IMR-90 (cell line): ENCODE data around the gene ORMDL2. TPM values are rescaled to one million over a fixed set of nuclear protein-coding genes. Genes with fewer than 3 reads are reported as not detected.
A peak's percentile ranks its signal among the peaks of the same experiment; 100 is the strongest.

Source experiments
- ATAC-seq: fragments of 200-7000 bp; cut with Tn5 transposase; 2 replicates; pipeline ENCODE4 v1.9.1; 2020; ENCODE audit warnings: low read depth, mild to moderate bottlenecking, moderate library complexity
- BruUV-seq: library from RNA; stranded (reverse); fragments of 400-500 nt; replicated peaks from 2 replicates; lab custom pipeline; 2021; lab: Mats Ljungman, UMichigan
- CTCF ChIA-PET: fragments of 300-600 bp; formaldehyde crosslinking; extraction: SDS; loops from one replicate; lab custom pipeline; 2021; ENCODE audit warnings: antibody characterized with exemption; lab: Yijun Ruan, JAX
- POLR2A ChIA-PET: fragments of 300-600 bp; sonication (Branson Sonifier 250); formaldehyde crosslinking; loops from one replicate; lab custom pipeline; 2022; ENCODE audit warnings: antibody characterized with exemption; ENCODE audit not compliant: unreplicated experiment; lab: Charles Lee
- DNase-seq: peaks from one replicate; pipeline ENCODE4 v3.0.0; 2013
- H2AFZ ChIP-seq: replicated peaks from 2 replicates; pipeline ENCODE3; 2013; ENCODE audit warnings: low read length, mild to moderate bottlenecking; ENCODE audit not compliant: poor library complexity
- H2AK5ac ChIP-seq: 2 replicates; pipeline ENCODE4 v1.6.1; 2013; ENCODE audit warnings: low read depth, low read length, inconsistent platforms
- H2AK9ac ChIP-seq: replicated peaks from 2 replicates; pipeline ENCODE3; 2013; ENCODE audit warnings: mild to moderate bottlenecking, low read depth, low read length, moderate library complexity; ENCODE audit not compliant: poor library complexity
- H2BK120ac ChIP-seq: 2 replicates; pipeline ENCODE4 v1.6.1; 2013; ENCODE audit warnings: low read depth, low read length, inconsistent platforms
- H2BK15ac ChIP-seq: 3 replicates; pipeline ENCODE4 v1.6.1; 2013; ENCODE audit warnings: low read depth, low read length, inconsistent platforms
- H2BK20ac ChIP-seq: 2 replicates; pipeline ENCODE4 v1.6.1; 2013; ENCODE audit warnings: low read depth, mild to moderate bottlenecking, inconsistent platforms, low read length, moderate library complexity
- H2BK5ac ChIP-seq: 2 replicates; pipeline ENCODE4 v1.6.1; 2013; ENCODE audit warnings: mild to moderate bottlenecking, low read depth, low read length, inconsistent platforms; ENCODE audit not compliant: poor library complexity, severe bottlenecking
- H3K14ac ChIP-seq: replicated peaks from 2 replicates; pipeline ENCODE4 v1.6.1; 2013; ENCODE audit warnings: low read depth, low read length, inconsistent platforms
- H3K18ac ChIP-seq: 2 replicates; pipeline ENCODE4 v1.6.1; 2013; ENCODE audit warnings: low read depth, low read length, control low read depth
- H3K23ac ChIP-seq: 2 replicates; pipeline ENCODE4 v1.6.1; 2013; ENCODE audit warnings: low read depth, low read length, inconsistent platforms
- H3K27ac ChIP-seq: 2 replicates; pipeline ENCODE4 v1.5.1; 2013; ENCODE audit warnings: mild to moderate bottlenecking, control low read depth, low read length; ENCODE audit not compliant: insufficient read depth
- H3K27me3 ChIP-seq: 2 replicates; pipeline ENCODE4 v1.6.1; 2013; ENCODE audit warnings: low read length; ENCODE audit not compliant: control insufficient read depth, insufficient read depth
- H3K36me3 ChIP-seq: 2 replicates; pipeline ENCODE4 v1.6.1; 2013; ENCODE audit warnings: low read length, mixed read lengths; ENCODE audit not compliant: control insufficient read depth, insufficient read depth
- H3K4ac ChIP-seq: 2 replicates; pipeline ENCODE4 v1.6.1; 2013; ENCODE audit warnings: low read depth, low read length, inconsistent platforms
- H3K4me1 ChIP-seq: 2 replicates; pipeline ENCODE4 v1.6.1; 2013; ENCODE audit warnings: low read length, mixed read lengths; ENCODE audit not compliant: control insufficient read depth, insufficient read depth
- H3K4me2 ChIP-seq: 2 replicates; pipeline ENCODE4 v1.6.1; 2013; ENCODE audit warnings: low read depth, mild to moderate bottlenecking, control low read depth, low read length, moderate library complexity
- H3K4me3 ChIP-seq: 2 replicates; pipeline ENCODE4 v1.5.1; 2013; ENCODE audit warnings: low read depth, mild to moderate bottlenecking, control low read depth, low read length, moderate library complexity; ENCODE audit not compliant: insufficient read depth
- H3K56ac ChIP-seq: 2 replicates; pipeline ENCODE4 v1.6.1; 2013; ENCODE audit warnings: low read length, inconsistent platforms; ENCODE audit not compliant: insufficient read depth; ENCODE audit errors: extremely low read depth
- H3K79me1 ChIP-seq, 2 experiments: 2 replicates each; pipeline ENCODE4 v1.6.1; 2013; ENCODE audit warnings: low read length in 2 of 2, inconsistent platforms in 1 of 2, low read depth in 1 of 2
- H3K9ac ChIP-seq: 2 replicates; pipeline ENCODE4 v1.6.1; 2013; ENCODE audit warnings: low read depth, low read length, control low read depth
- H3K9me1 ChIP-seq: 2 replicates; pipeline ENCODE4 v1.6.1; 2013; ENCODE audit warnings: low read length, inconsistent platforms; ENCODE audit not compliant: insufficient read depth
- H3K9me3 ChIP-seq: 2 replicates; pipeline ENCODE4 v1.6.1; 2013; ENCODE audit warnings: low read length; ENCODE audit not compliant: control insufficient read depth, insufficient read depth
- H4K20me1 ChIP-seq: 2 replicates; pipeline ENCODE4 v1.6.1; 2013; ENCODE audit warnings: low read length, inconsistent platforms; ENCODE audit not compliant: insufficient read depth
- H4K5ac ChIP-seq: 2 replicates; pipeline ENCODE4 v1.6.1; 2013; ENCODE audit warnings: mild to moderate bottlenecking, low read depth, low read length, control low read depth
- H4K8ac ChIP-seq, 2 experiments: 2 replicates each; pipeline ENCODE4 v1.6.1; 2013; ENCODE audit warnings: low read depth in 2 of 2, low read length in 2 of 2, control low read depth in 1 of 2, inconsistent platforms in 1 of 2
- H4K91ac ChIP-seq: 2 replicates; pipeline ENCODE4 v1.6.1; 2013; ENCODE audit warnings: low read depth, low read length, inconsistent platforms; ENCODE audit not compliant: insufficient read depth
- BHLHE40 ChIP-seq: fragments of 150-350 bp; IDR thresholded peaks from 2 replicates; pipeline ENCODE4 v1.6.1; 2016; ENCODE audit warnings: mild to moderate bottlenecking, low read depth, low read length
- CEBPB ChIP-seq: IDR thresholded peaks from 2 replicates; pipeline ENCODE4 v1.6.1; 2012; ENCODE audit warnings: low read depth, low read length, improper control_type of control experiment
- CHD1 ChIP-seq: IDR thresholded peaks from 2 replicates; pipeline ENCODE4 v1.6.1; 2012; ENCODE audit warnings: low read depth, low read length, improper control_type of control experiment
- CTCF ChIP-seq: conservative IDR thresholded peaks from 2 replicates; pipeline ENCODE4 v1.5.1; 2012; ENCODE audit warnings: mild to moderate bottlenecking, low read depth, low read length, improper control_type of control experiment
- MXI1 ChIP-seq: IDR thresholded peaks from 2 replicates; pipeline ENCODE4 v1.6.1; 2012; ENCODE audit warnings: low read depth, mild to moderate bottlenecking, low read length, moderate library complexity, borderline replicate concordance
- NFE2L2 ChIP-seq: fragments of 150-350 bp; IDR thresholded peaks from 2 replicates; pipeline ENCODE4 v1.6.1; 2016; ENCODE audit warnings: low read depth, mild to moderate bottlenecking, low read length
- POLR2A ChIP-seq: IDR thresholded peaks from 2 replicates; pipeline ENCODE4 v1.6.1; 2012; ENCODE audit warnings: mild to moderate bottlenecking, low read depth, low read length
- RAD21 ChIP-seq: IDR thresholded peaks from 2 replicates; pipeline ENCODE4 v1.6.1; 2012; ENCODE audit warnings: low read length, improper control_type of control experiment
- RCOR1 ChIP-seq: IDR thresholded peaks from 2 replicates; pipeline ENCODE4 v1.6.1; 2012; ENCODE audit warnings: mild to moderate bottlenecking, low read length, improper control_type of control experiment; ENCODE audit not compliant: insufficient replicate concordance
- SMC3 ChIP-seq: fragments of 150-350 bp; IDR thresholded peaks from 2 replicates; pipeline ENCODE4 v1.6.1; 2016; ENCODE audit warnings: low read depth, mild to moderate bottlenecking, antibody characterized with exemption, low read length, moderate library complexity
- USF2 ChIP-seq: fragments of 150-350 bp; IDR thresholded peaks from 2 replicates; pipeline ENCODE4 v1.6.1; 2017; ENCODE audit warnings: mild to moderate bottlenecking, antibody characterized with exemption, low read length, low read depth
- WGBS, 2 experiments: methylation state at CpG; one replicate each; pipeline versions ENCODE4 v1.1.5 to v1.1.7; 2013; ENCODE audit warnings: missing lambda C conversion rate in 2 of 2; ENCODE audit not compliant: insufficient read length in 1 of 2; ENCODE audit errors: extremely low coverage in 2 of 2; 5-methylcytosine and 5-hydroxymethylcytosine counted together
- dilution Hi-C: fragments of 300-500 bp; cut with HindIII; formaldehyde crosslinking; loops from one replicate; pipeline ENCODE4 v1.14.3; 2018; ENCODE audit warnings: low sequenced_read_pairs; ENCODE audit not compliant: unreplicated experiment
- in situ Hi-C: fragments of 300-500 bp; cut with MboI; formaldehyde crosslinking; loops from 3 replicates; pipeline ENCODE4 v1.14.3; 2019; ENCODE audit warnings: low sequenced_read_pairs, inconsistent platforms, mixed read lengths
- intact Hi-C: fragments of 100-400 bp; cut with micrococcal nuclease; formaldehyde crosslinking; loops from 2 replicates; pipeline ENCODE4 v1.10.0; 2022
- polyA plus RNA-seq, 3 experiments: library from polyadenylated mRNA; depleted of rRNA; stranded (reverse); fragments of >200 nt; gene quantifications; 2 replicates each; pipeline ENCODE4 v1.2.3, GENCODE V29; 2012; ENCODE audit warnings: low replicate concordance in 1 of 3
- total RNA-seq: library from RNA; depleted of rRNA; stranded (reverse); fragments of >200 nt; gene quantifications from 2 replicates; pipeline ENCODE4 v1.2.3, GENCODE V29; 2012

The ORMDL2 gene
- total and polyA plus RNA-seq, 2 of the 4 experiments (the other 2 are of a cell fraction), result 20.4 to 39.7 TPM

- TF ChIP-seq SMC3, result no peak
- TF ChIP-seq RCOR1, result no peak
Measured at GRCh38 chr12:55829967-55830600, 12.2 kb downstream of the ORMDL2 start (continued).

- ChIA-PET CTCF (interaction anchor here (0.9 to 1.6 kb wide), 3 partner anchors 96 to 100 kb away, joined by 3 read pairs; partner anchors contain the start of gene DGKA), POLR2A (interaction anchor here (0.6 to 2.9 kb wide), 4 partner anchors 13 to 155 kb away, joined by 3 to 19 read pairs (median 4); partner anchors contain the start of genes ORMDL2, PYM1 and SARNP)
- no peaks in the 10 kb centered on the region for H3K9me3 ChIP-seq
- no TSS peak for BruUV-seq
- in situ Hi-C loops (no loop called here), dilution Hi-C loops (no loop called here), intact Hi-C loops (no loop called here)
- peak overlapping the region; percentile 53 for H4K91ac ChIP-seq
- peak overlapping the region; percentile 41 for H2BK5ac ChIP-seq
- H3K9ac ChIP-seq, result peak overlapping the region; percentile 82
- peaks cover 14% of the 10 kb centered on the region for H3K36me3 ChIP-seq
- H4K20me1 ChIP-seq, result no peaks in the 10 kb centered on the region
- peaks cover 14% of the 10 kb centered on the region; the same call in 1 of the 2 replicates for H3K4me1 ChIP-seq
- peak overlapping the region; percentile 6; the same call in 1 of the 2 replicates for H2BK20ac ChIP-seq
- H3K4me3 ChIP-seq, result peak overlapping the region; percentile 78
- H2AK9ac ChIP-seq, result peak overlapping the region; percentile 95
- no peaks in the 10 kb centered on the region for H3K27me3 ChIP-seq
- H3K27ac ChIP-seq, result peak overlapping the region; percentile 66
- peak overlapping the region; percentile 66 for H3K4ac ChIP-seq
- peak overlapping the region; percentile 51; the same call in 1 of the 2 replicates for H3K23ac ChIP-seq
- peak overlapping the region; percentile 90 for H2AFZ ChIP-seq
- DNase-seq (peak; percentile 56), ATAC-seq (peak; percentile 33)
- H2AK5ac ChIP-seq, result peak overlapping the region; percentile 89
- peak overlapping the region; percentile 11; the same call in 1 of the 2 replicates for H3K18ac ChIP-seq
- no CpG with 5 or more reads among the region's 23 CpGs for WGBS, 2 experiments
- peaks cover 24 to 62% of the 10 kb centered on the region in 2 experiments for H3K79me1 ChIP-seq
- H2BK15ac ChIP-seq, result peak overlapping the region; percentile 15; the same call in 1 of the 3 replicates
- H4K8ac ChIP-seq, result peak overlapping the region; percentile 70 to 96
- H4K5ac ChIP-seq, result peak overlapping the region; percentile 48
- peak overlapping the region; percentile 73; the same call in 1 of the 2 replicates for H3K56ac ChIP-seq
- H2BK120ac ChIP-seq, result peak overlapping the region; percentile 81
- peak overlapping the region; percentile 66 for H3K14ac ChIP-seq
- H3K9me1 ChIP-seq, result peaks cover 13% of the 10 kb centered on the region; the same call in 1 of the 2 replicates
- H3K4me2 ChIP-seq, result peak overlapping the region; percentile 82
- TF ChIP-seq MXI1 (peak; percentile 63), POLR2A (no peak), NFE2L2 (no peak), BHLHE40 (peak; percentile 93), CEBPB (no peak), RAD21 (no peak), USF2 (no peak), CHD1 (peak; percentile 89; the same call in 1 of the 2 replicates), CTCF (no peak)
Measured at GRCh38 chr12:55830601-55831446, 13.0 kb downstream of the ORMDL2 start.
